Measurements from ENCODE around the gene IFNGR2. TPM values are rescaled to one million over a fixed set of nuclear protein-coding genes. Genes with fewer than 3 reads are reported as not detected.

The IFNGR2 gene
- total and polyA plus RNA-seq, 2 of the 13 experiments (the other 11 are each of a cell fraction or from before 2014, with no cell fraction given), result 61.3 to 117 TPM

- TF ChIP-seq PAXIP1 (CRISPR knock-in tag; conservative IDR thresholded peaks at IDR 0.05) (peak; percentile 90), ETS1 (CRISPR knock-in tag; IDR thresholded peaks at IDR 0.05) (no peak), ZNF746 (CRISPR knock-in tag; IDR thresholded peaks at IDR 0.05) (peak; percentile 22; the same call in 1 of the 2 replicates), ZBTB26 (CRISPR knock-in tag; IDR thresholded peaks at IDR 0.05; ENCODE audit: borderline replicate concordance) (no peak), CERS6 (CRISPR knock-in tag; IDR thresholded peaks at IDR 0.05) (no peak), AHR (CRISPR knock-in tag; IDR thresholded peaks at IDR 0.05) (no peak; the same call in 1 of the 2 replicates), ZNF530 (CRISPR knock-in tag; IDR thresholded peaks at IDR 0.05; ENCODE audit: low read depth) (no peak), ELF4 (CRISPR knock-in tag; IDR thresholded peaks at IDR 0.05; ENCODE audit: borderline replicate concordance) (no peak), ZBTB42 (CRISPR knock-in tag; IDR thresholded peaks at IDR 0.05) (no peak), GFI1 (CRISPR knock-in tag; IDR thresholded peaks at IDR 0.05; ENCODE audit: borderline replicate concordance) (no peak; the same call in 1 of the 2 replicates), ZNF292 (CRISPR knock-in tag; IDR thresholded peaks at IDR 0.05; ENCODE audit: borderline replicate concordance, low read depth) (peak; percentile 94; the same call in 1 of the 2 replicates), ELF3 (CRISPR knock-in tag; IDR thresholded peaks at IDR 0.05) (peak; percentile 66), U2AF2 (IDR thresholded peaks at IDR 0.05; ENCODE audit: low read depth, low read length) (no peak), FOSL1 (CRISPR knock-in tag; IDR thresholded peaks at IDR 0.05; ENCODE audit: borderline replicate concordance) (no peak), TOE1 (CRISPR knock-in tag; IDR thresholded peaks at IDR 0.05) (no peak), ZNF687 (CRISPR knock-in tag; IDR thresholded peaks at IDR 0.05) (peak; percentile 95), ZBTB7A (CRISPR knock-in tag; IDR thresholded peaks at IDR 0.05) (no peak), ZNF720 (CRISPR knock-in tag; IDR thresholded peaks at IDR 0.05) (no peak)
Observed at GRCh38 chr21:33412832-33413519, 9.8 kb downstream of the IFNGR2 start (continued).

All from HepG2 (cell line).